ENCODE data around the gene REL.

Gene REL

DNA sequence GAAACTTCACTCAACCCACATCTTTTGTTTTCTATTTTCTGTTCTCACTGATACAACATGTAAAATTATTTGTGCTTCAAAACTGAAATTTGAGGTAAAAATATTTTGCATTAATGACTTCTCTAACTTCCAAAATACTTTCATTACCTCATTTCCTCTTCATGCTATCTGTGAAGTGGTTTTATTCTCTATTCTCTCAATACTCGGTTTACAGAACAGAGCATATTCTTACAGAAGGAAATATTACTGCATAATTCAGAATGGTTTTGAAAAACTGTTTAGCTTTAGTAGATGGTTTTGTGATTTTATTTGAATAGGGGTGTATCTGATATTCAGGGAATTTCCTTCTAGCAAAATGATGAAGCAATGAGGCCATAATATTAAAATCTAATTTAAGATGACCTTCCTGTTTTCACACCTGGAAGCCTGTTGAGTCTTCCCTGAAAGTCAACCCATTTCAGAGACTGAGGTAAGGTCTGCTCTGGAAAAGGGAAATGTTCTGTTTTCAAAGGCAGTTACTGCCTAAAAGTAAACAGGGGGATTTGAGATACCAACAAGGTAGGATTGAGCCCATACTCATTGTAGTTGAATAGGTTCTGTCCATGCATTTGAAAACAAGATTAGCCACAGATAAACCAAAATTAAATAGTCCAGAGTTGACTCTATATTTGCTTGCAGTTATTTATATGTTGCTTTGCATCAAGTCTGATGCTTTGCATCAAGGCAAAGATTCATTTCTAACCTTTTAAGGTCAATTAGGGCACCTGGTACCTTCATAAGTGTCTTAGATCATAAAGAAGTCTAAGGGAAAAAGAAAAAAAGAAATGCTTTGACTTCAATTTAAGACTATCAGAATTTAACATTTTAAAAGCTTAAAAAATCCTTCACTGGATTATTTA is 85.4 kb downstream of the REL start:
- DNase-seq, result no peak

DNA sequence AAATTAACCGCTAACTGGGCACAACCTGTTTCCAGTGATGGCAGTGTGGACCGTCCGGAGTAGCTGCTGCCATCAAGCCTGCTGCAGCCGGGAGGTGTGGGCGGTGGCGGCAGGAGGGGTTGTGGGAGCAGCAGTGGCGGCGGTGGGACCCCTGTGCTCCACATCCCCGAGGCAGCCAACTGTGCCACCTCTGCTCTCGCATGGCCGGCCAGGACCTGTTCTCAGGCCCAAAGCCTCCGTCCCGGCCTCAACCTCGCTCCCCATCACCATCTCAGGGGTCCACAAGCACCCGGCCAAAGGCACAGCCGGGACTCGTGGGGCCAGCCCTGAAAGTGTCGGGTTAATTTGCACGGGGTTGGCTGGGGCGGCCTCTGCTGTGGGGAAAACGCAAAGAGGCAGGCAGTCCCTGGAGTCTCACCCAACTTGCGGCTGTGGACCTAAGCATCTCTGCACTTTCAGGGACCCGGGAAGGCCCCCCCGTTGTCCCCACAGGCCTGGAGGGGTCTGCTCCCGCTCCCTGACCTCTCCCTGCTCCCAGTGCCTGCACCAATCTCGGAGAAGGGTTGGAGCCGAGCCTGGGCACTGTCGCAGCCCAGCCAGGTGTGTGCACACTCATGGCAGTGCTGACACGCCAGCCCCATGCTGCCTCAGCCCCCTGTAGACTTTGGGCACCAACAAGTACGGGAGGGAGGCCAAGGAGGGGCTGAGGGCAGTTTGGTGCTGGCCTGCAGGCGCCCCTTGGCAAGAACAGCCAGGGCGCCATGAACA is 91.7 kb downstream of the REL start:
- DNase-seq, result no peak

DNA sequence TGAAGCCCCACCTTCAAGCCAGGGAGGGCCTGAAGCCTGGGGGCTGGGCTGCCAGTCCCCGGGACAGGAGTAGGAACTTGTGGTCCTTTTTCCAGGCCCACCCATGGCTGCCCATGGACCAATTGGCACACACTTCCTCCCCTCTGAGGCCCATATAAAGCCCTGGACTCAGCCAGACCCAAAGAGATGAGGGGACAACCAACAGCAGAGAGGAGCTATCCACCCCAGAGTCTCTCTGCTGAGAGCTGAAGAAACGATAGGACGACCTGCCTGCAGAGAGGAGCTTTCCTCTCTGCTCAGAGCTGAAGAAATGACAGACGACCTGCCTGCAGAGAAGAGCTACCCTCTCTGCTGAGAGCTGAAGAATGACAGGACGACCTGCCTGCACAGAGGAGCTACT is 92.3 kb downstream of the REL start:
- no peak for DNase-seq

DNA sequence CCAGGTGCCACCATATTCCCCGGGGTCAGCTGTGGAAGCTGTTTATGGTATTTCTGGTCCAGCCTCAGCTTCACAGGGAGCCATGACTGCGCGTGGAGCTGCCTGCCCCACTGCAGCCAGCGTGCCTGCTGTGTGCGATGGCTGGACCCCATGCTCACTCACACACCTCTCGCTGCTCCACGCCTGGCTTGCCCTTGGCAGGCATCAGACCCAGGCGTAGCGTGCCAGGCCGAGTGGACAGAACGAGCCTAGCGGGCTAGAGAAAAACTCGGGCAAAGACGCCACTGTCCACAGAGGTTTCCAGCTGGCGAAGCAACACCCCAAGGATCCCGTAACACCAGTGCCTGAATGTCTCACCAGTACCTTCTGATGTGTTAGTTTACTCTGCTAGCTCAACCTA is 93.3 kb downstream of the REL start:
- DNase-seq, result no peak

Measured in DMS79 treated with DMSO at 0.1 percent for 48 hours (cell line).